Testis (tissue), 2 donors: Measurements from ENCODE around the gene BAHCC1.

Experiments used
- CTCF ChIP-seq, 3 experiments: fragments of 450-650 bp in 2 of 3; fragments of 200-600 bp in 1 of 3; sonication (generic) in 1 of 3; IDR thresholded peaks; one replicate each; pipeline ENCODE4 v1.5.1; 2016 to 2019; ENCODE audit warnings: antibody characterized with exemption in 3 of 3, mild to moderate bottlenecking in 2 of 3, moderate library complexity in 1 of 3
- POLR2A ChIP-seq: fragments of 450-650 bp; IDR thresholded peaks from one replicate; pipeline ENCODE4 v1.6.1; 2017; ENCODE audit warnings: antibody characterized with exemption, mild to moderate bottlenecking, moderate library complexity

GRCh38 chr17:81452551-81452950 is 57.3 kb downstream of the BAHCC1 start:
- TF ChIP-seq CTCF (IDR thresholded peaks at IDR 0.05) (no peak), POLR2A (no peak)
